Measurements from ENCODE around the gene LRP1B.

The LRP1B gene

GRCh38 chr2:140843186-140843585 lies 1287.6 kb downstream of the LRP1B start:
- no peak for DNase-seq (ENCODE audit: low read depth in 2 of 2)

DNA sequence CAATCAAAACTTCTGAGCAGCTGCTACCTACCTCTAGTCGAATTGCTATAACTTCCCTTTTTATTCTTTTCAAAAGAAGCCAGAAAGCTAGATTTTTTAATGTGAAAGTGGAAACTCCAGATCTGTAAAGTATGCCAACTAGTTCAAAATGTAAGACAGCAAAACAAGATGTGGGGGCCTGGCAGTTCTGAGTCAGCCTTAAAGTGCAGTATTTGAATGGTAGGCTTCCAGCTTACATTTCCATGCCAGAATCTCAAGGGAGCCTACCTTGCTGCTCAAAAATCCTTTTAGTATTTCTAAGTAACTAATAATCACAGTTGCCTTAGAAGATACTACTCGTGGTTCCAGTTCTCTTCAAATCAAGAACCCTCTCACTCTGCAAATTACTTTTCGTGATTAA lies 1288.7 kb downstream of the LRP1B start:
- no peak for DNase-seq (ENCODE audit: low read depth in 2 of 2)

GRCh38 chr2:140841141-140841540 lies 1289.7 kb downstream of the LRP1B start:
- DNase-seq (ENCODE audit: low read depth in 2 of 2), result no peak

GRCh38 chr2:140836826-140837225 lies 1294.0 kb downstream of the LRP1B start:
- no peak for DNase-seq (ENCODE audit: low read depth in 2 of 2)

- no peak for DNase-seq (ENCODE audit: low read depth in 2 of 2)
Observed at GRCh38 chr2:140835079-140835478, 1295.7 kb downstream of the LRP1B start.

DNA sequence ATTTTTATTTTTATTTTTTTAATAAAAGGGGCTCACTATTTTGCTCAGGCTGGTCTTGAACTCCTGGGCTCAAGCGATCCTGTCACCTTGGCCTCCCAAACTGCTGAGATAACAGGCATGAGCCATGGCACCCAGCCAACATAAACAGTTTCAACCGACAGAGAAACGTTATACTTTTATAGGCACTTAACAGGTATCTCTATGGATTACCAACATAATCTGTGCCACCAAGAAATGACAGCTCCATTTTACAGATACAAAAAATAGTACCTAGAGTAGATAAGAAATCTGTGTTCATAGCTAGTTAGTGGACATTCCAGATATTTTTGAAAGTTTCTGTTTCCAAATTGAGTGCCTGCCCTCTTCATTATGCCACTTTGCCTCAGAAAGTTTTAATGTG lies 1316.7 kb downstream of the LRP1B start:
- no peak for DNase-seq (ENCODE audit: low read depth in 2 of 2)

GRCh38 chr2:140808820-140809219 lies 1322.0 kb downstream of the LRP1B start:
- no peak for DNase-seq (ENCODE audit: low read depth in 2 of 2)

DNA sequence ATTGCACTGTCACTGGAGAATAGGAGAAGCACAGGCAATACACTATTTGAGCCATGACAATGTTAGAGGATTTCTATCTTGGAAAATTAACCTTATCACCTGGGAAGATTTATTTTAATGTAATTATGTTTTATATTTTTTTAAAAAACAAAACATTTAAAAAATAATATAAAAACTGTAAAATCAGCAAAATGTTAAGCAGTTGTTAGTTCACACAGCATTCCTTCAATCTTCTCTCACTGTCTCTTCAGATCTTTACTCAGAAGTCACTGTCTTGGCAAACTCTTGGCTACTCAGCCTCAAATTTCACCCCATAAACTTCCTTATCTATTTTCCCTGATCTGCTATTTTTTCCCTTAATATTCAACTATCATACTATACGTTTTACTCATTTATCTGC lies 1322.6 kb downstream of the LRP1B start:
- DNase-seq (ENCODE audit: low read depth in 2 of 2), result no peak

- DNase-seq (ENCODE audit: low read depth in 2 of 2), result no peak
Observed at GRCh38 chr2:140804700-140805260, 1326.0 kb downstream of the LRP1B start.

- DNase-seq (ENCODE audit: low read depth in 2 of 2), result no peak
Observed at GRCh38 chr2:140801311-140801710, 1329.5 kb downstream of the LRP1B start.

DNA sequence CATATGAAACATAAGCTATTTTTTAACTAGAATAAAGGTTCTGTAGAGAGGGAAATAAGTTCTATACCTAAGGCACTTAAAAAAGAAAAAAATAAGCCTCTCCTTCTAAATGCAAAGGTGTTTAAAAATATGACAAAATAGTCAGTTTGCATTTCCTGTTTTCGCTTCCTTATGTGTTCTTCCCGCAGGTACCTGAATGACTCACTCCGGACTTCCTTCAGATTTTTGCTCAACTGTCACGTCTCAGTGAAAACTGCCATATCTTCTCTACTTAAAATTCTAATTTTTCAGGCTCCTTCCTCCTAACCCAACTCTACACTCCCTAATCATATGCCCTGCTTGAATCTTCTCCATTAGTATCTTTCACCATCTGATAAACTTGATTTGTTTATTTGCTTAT lies 1333.1 kb downstream of the LRP1B start:
- DNase-seq (ENCODE audit: low read depth in 2 of 2), result no peak

DNA sequence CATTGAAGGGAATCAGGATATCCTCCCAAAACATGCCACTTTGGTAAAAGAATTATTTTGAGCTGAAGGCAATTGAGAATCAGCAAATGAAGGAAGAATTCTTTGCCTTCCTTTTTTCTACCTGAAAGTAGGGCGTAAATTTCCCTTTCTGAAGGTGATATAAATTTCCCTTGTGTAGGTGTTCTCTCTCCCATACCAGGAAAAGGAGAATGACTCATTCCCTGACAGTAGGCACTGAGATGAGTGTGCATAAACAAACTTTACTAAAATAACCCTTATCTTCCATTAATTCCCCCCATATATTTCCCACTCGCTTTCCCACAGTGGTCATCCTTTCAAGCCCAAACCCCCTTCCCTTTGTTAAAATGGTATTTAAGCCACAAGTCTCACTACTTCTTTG lies 1339.0 kb downstream of the LRP1B start:
- DNase-seq (ENCODE audit: low read depth in 2 of 2), result no peak

- no peak for DNase-seq (ENCODE audit: low read depth in 2 of 2)
Observed at GRCh38 chr2:140786585-140786984, 1344.2 kb downstream of the LRP1B start.

DNA sequence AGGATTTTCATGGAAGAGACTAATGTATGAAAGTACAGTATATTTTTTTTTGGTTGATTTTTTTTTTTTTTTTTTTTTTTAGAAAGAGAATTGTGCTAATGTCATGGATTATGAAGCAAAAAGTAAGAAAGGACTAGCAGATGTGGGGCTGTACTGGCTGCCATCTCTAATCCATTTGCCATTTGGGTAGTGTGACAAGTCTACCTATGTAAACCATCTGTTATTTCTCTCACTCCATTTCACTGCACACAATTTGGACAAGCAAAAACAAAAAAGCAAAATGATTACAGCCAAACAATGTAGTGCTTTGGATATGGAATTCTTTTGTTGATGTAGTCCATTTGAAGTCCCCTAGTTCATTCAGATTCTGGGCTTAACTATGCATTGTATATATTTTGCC lies 1355.4 kb downstream of the LRP1B start:
- DNase-seq (ENCODE audit: low read depth in 2 of 2), result no peak

DNA sequence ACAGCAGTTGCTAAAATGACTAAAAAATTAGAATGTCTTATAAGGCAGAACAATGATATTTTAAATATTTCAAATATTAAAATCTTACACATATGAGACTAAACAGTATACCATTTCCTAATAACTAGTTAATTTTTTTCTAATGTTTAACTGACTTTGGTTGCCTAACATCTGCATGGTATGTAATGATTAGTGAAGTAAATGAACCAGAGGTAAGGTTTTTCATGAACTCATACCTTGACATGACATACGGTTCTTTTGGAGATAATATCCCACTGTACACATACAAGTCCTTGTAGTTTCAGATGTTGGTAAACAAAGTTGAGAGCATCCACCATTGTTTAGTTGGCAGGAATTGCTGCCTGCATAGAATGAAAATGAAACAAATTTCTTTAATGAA lies 1360.2 kb downstream of the LRP1B start:
- DNase-seq (ENCODE audit: low read depth in 2 of 2), result no peak

DNA sequence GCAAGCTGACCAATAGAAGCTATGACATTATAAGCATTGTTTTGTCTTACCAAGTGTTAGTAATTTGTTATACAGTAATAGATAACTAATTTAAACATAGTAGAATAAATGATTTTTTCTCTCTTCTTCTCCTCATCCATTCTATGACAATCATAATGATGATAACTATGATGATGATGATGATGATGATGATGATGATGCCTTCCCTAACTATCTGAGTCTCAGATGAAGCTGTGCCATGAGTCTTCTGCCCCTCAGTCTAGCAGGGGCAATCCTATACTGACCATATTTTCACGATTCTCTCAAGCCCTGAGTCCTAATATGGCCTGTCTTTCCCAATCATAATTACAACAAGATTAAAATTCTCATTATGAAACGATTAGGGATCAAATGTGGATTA lies 1369.0 kb downstream of the LRP1B start:
- DNase-seq (ENCODE audit: low read depth in 2 of 2), result no peak

DNA sequence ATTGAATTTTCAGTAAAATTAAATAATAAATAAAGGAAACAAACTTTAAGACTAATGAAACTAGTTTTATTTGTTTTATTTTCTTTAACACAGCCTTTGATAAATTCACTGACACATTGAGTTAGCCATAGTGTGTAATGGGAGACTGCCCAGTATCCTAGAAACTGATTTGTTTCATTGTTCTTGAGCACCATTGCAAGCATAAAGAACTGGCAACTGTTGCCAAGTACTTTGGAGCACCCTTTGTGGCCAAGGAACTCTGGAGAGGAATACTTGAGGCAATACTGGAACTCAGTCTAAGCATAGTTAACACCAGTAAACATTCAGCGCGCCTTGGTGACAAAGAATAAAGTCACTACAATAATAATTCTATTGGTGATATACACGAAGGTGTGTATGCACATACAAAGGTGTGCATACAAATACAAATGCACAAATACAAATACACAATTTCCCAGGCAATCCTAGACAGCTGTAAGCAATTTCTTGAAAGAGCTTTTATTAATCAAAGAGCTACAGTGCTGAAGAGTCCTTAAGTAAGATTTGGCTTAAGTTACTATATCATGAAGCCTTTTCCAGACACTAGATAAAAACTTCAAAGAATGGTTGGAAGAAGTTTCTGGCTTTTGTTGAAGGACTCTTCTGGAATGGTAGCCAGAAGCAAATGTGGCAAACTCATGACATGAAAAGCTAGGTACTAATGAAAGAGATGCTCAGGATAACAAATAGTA lies 1371.2 kb downstream of the LRP1B start:
- no peak for DNase-seq (ENCODE audit: low read depth in 2 of 2)

DNA sequence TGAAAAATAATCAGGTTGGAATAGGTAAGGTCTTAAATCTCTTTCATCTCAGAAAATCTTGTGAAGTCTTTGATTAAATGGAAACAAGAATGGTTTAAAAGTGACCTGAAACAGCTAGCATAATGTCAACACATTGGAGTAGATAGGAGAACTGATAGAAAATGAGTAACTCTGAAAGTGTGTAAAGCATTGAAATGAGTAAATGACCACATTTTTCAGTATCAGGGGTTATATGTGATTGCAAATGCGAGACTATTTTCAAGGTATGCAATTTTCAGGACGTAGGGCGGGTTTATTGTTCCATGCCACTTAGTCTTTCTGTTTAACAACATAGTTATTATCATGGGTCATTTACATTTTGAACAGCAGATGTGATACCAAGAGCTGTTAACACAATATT lies 1383.2 kb downstream of the LRP1B start:
- DNase-seq (ENCODE audit: low read depth in 2 of 2), result no peak

DNA sequence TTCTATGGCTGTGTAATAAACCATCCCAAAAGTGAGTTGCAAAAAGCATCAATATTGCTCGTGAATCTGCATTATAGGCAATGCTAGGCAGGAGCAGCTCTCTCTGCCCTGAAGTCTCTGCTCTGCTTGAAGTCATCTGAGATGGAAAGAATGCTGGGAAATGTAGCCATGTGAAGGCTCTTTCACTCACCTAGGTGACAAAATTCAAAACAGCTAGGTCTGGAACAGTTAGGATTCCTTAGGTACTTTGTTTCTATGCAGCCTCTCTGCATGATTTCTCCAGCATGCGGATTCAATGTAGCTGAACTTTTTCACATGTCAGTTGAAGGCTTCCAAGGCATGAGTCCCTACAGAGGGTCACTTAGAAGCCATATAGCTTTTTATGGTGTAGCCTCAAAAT lies 1383.7 kb downstream of the LRP1B start:
- no peak for DNase-seq (ENCODE audit: low read depth in 2 of 2)

- no peak for DNase-seq (ENCODE audit: low read depth in 2 of 2)
Observed at GRCh38 chr2:140744379-140744778, 1386.4 kb downstream of the LRP1B start.

DNA sequence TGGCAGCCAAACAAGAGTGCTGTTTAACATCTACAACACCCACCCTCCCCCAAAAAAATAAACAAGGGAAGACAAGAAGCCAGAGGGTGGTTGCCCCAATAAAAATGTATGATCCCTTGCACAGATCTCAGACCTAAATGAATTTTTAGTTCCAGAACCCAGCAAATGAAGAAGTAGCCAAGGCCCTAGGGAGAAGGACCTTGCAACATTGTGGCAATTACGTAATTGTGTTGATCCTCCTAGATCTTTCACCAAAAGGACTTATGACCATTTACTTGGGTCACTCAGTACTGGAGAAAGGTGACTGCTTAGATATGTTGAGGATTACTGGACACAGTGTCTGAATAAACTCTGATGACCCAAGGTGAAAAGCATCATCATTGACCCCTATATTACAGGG lies 1393.8 kb downstream of the LRP1B start:
- no peak for DNase-seq (ENCODE audit: low read depth in 2 of 2)

- no peak for DNase-seq (ENCODE audit: low read depth in 2 of 2)
Observed at GRCh38 chr2:140734992-140735391, 1395.8 kb downstream of the LRP1B start.

GRCh38 chr2:140718999-140719398 lies 1411.8 kb downstream of the LRP1B start:
- DNase-seq (ENCODE audit: low read depth in 2 of 2), result no peak

- no peak for DNase-seq (ENCODE audit: low read depth in 2 of 2)
Observed at GRCh38 chr2:140717481-140717880, 1413.3 kb downstream of the LRP1B start.
